Urinary bladder (tissue), 4 donors: ENCODE results near the gene AJM1. TPM values are rescaled to one million over a fixed set of nuclear protein-coding genes. Genes with fewer than 3 reads are reported as not detected.
"Not testable (repeated sequence)": the region's sequence is repeated elsewhere in the genome, so short reads cannot be mapped to it uniquely, and the experiment has no call there.

ENCODE experiments used
- DNase-seq: peaks from one replicate; pipeline ENCODE4 v3.0.0-alpha.2; 2015; ENCODE audit errors: extremely low spot score
- H3K27ac ChIP-seq: one replicate; pipeline ENCODE4 v1.5.1; 2013; ENCODE audit warnings: low read depth, mild to moderate bottlenecking, moderate library complexity
- H3K36me3 ChIP-seq: one replicate; pipeline ENCODE4 v1.6.1; 2013; ENCODE audit warnings: mild to moderate bottlenecking, moderate library complexity; ENCODE audit not compliant: insufficient read depth
- H3K4me1 ChIP-seq: one replicate; pipeline ENCODE4 v1.6.1; 2013; ENCODE audit warnings: mild to moderate bottlenecking, moderate library complexity; ENCODE audit not compliant: insufficient read depth
- H3K4me3 ChIP-seq: one replicate; pipeline ENCODE4 v1.5.1; 2013; ENCODE audit warnings: low read depth, low read length
- WGBS: extraction: QIAGEN DNeasy Blood & Tissue Kit; methylation state at CpG from one replicate; pipeline ENCODE4 v1.1.7; 2013; 5-methylcytosine and 5-hydroxymethylcytosine counted together
- polyA plus RNA-seq: library from polyadenylated mRNA; stranded (reverse); fragments of 200-250 nt; gene quantifications from one replicate; pipeline ENCODE4 v1.2.3, GENCODE V29; 2013
- total RNA-seq: library from RNA; depleted of rRNA; stranded (reverse); fragments of >200 nt; gene quantifications from one replicate; pipeline ENCODE4 v1.2.3, GENCODE V29; 2014
- donor health status: healthy with polysubstance abuse.
- donor health status: healthy.

AJM1 gene
- total and polyA plus RNA-seq, 2 donors, result 0.69 to 6.9 TPM

DNA sequence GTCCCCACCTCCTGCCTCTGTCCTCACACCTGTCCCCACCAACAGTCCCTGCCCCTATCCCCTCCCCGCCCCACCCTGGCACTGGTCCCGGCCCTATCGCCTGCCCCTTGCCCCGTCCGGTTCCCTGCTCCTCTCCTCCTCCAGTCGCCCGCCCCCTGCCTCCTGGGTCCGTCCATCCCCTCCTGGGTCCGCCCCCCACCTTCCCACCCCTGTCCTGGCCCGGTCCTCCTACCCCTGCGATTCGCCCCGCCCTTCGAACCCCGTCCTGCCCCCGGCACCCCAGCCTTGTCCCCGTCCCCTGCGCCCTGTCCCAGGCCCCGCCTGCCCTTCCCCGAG, 23.5 kb downstream of the AJM1 start:
- Histone ChIP-seq H3K36me3 (peaks cover 11% of the 10 kb centered on the region), H3K4me3 (peak overlapping the region; percentile 98), H3K4me1 (no peaks in the 10 kb centered on the region), H3K27ac (peak overlapping the region; percentile 93)
- DNase-seq, result no peak
- WGBS, result 2% methylated on average over 20 of the region's 20 CpGs

DNA sequence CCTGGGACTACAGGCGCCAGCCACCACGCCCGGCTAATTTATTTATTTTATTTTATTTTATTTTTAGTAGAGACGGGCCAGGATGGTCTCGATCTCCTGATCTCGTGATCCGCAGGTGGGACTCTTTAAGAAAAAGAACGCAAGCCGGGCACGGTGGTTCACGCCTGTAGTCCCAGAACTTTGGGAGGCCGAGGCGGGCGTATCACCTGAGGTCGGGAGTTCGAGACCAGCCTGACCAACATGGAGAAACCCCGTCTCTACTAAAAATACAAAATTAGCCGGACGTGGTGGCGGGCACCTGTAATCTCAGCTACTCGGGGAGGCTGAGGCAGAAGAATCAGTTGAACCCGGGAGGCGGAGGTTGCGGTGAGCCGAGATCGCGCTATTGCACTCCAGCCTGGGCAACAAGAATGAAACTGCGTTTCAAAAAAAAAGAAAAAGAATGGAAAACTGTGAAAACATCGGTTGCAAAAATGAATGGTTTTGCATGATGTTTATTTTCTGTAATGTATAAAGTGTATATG, 24.7 kb downstream of the AJM1 start:
- WGBS, result 83% methylated on average over 29 of the region's 29 CpGs
- H3K4me1 ChIP-seq, H3K27ac ChIP-seq, DNase-seq, H3K36me3 ChIP-seq: not testable (repeated sequence)
- peak overlapping the region; percentile 98 for H3K4me3 ChIP-seq

GRCh38 chr9:136867480-136867879, 25.2 kb downstream of the AJM1 start:
- Histone ChIP-seq H3K4me3 (no peak overlapping the region), H3K36me3 (peaks cover 5% of the 10 kb centered on the region), H3K4me1 (no peaks in the 10 kb centered on the region), H3K27ac (no peak overlapping the region)
- 98% methylated on average over 18 of the region's 18 CpGs for WGBS
- no peak for DNase-seq

DNA sequence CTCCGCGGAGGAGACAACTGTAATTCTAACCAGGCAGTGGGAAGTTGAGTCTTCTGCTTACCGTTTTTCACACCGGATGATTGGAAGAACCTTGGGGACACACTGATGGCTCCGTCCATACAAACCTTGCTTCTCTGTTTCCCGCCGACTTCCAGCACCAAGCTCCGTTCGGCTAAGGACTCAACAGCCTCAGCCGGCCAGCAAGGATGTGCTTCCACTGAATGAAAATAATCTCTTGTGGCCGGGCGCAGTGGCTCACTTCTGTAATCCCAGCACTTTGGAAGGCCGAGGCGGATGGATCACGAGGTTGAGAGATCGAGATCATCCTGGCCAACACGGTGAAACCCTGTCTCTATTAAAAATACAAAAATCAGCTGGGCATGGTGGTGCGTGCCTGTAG, 25.6 kb downstream of the AJM1 start:
- H3K27ac ChIP-seq, result no peak overlapping the region
- 98% methylated on average over 18 of the region's 18 CpGs for WGBS

DNA sequence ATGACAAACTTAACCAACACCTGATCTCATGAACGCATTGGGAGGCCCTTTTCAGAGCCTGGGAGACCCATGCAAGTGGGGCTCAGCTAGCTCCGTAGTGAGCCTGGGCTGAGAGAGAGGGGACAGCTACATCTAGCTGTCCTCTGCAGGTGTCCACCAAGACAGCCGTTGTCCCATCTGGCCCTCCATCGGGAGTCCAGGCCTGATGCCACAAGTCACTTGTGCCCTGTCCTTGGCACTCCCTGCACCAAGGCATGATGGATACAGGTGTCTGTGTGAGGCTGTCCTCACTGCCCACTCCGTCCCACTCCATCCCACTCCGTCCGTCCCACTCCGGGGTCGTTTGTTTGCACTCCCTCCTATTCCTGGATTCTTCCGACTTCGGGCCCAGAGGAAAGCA, 26.4 kb downstream of the AJM1 start:
- H3K4me3 ChIP-seq, result no peak overlapping the region
- no peaks in the 10 kb centered on the region for H3K4me1 ChIP-seq
- H3K36me3 ChIP-seq, result no peaks in the 10 kb centered on the region
- no peak overlapping the region for H3K27ac ChIP-seq
- WGBS, result 93% methylated on average over 11 of the region's 11 CpGs
- no peak for DNase-seq

More for the DNA sequence above, 25.6 kb downstream of the AJM1 start:
- Histone ChIP-seq H3K4me3 (no peak overlapping the region), H3K36me3 (peaks cover 1% of the 10 kb centered on the region), H3K4me1 (no peaks in the 10 kb centered on the region)
- DNase-seq, result no peak

DNA sequence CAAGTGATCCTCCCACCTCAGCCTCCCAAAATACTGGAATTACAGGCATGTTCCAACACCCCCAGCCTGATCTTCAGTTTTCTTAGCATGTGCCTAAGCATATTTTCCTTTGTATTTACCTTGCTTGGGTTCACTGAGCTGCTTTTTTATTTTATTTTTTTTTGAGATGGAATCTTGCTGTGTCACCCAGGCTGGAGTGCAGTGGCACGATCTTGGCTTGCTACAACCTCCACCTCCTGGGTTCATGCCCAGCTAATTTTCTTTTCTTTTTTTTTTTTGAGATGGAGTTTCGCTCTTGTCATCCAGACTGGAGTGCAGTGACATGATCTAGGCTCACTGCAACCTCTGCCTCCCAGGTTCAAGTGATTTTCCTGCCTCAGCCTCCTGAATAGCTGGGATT, 27.3 kb downstream of the AJM1 start:
- 91% methylated on average over 2 of the region's 2 CpGs for WGBS
- not testable (repeated sequence) for H3K36me3 ChIP-seq, H3K4me3 ChIP-seq, H3K4me1 ChIP-seq, DNase-seq, H3K27ac ChIP-seq

DNA sequence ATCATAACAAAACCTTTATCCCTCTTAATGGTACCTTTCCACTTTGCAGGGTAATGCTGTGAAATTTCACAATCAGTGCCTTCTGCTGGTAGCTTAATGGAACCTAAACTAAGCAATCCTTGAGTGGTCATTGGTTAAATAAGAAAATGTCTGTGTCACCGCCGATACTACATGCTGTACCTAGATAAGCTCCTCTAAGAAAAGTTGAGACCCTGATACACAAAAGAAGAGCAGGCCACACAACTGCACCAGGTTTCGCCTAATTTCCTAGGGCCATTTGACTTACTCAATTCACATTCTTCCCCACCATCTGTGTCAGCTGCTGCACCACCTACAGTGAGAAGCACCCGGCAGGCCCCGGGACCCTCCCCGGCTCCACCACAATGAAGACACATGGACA, 32.9 kb downstream of the AJM1 start:
- H3K27ac ChIP-seq, result no peak overlapping the region
- no peak overlapping the region for H3K4me3 ChIP-seq
- no peak for DNase-seq
- no peaks in the 10 kb centered on the region for H3K36me3 ChIP-seq
- no peaks in the 10 kb centered on the region for H3K4me1 ChIP-seq
- WGBS, result 89% methylated on average over 6 of the region's 6 CpGs

- 73% methylated on average over 5 of the region's 5 CpGs for WGBS
- no peak overlapping the region for H3K27ac ChIP-seq
- no peaks in the 10 kb centered on the region for H3K36me3 ChIP-seq
- H3K4me1 ChIP-seq, result no peaks in the 10 kb centered on the region
- H3K4me3 ChIP-seq, result no peak overlapping the region
- no peak for DNase-seq
These were observed 34.2 kb downstream of the AJM1 start for GRCh38 chr9:136876476-136876875.

DNA sequence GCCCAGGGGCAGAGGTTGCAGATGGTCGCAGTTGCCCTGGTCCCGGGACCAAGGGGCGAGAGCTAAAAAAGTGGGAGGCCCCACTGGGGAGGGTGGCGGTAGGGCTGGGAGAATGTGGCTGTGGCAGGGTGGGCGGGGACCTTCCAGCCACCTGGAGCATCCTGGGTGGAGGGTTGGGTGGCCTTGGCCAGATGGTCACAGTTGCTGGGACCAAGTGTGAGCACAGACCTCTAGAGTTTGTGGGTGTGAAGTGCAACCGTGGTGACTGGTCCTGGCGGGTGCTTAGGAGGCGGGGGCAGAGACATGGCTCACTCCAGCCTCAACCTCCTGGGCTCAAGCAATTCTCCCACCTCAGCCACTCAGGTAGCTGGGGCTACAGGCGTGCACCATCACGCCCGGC, 38.4 kb downstream of the AJM1 start:
- 81% methylated on average over 11 of the region's 11 CpGs for WGBS
- no peak for DNase-seq
- Histone ChIP-seq H3K27ac (no peak overlapping the region), H3K4me3 (no peak overlapping the region), H3K36me3 (no peaks in the 10 kb centered on the region), H3K4me1 (no peaks in the 10 kb centered on the region)

DNA sequence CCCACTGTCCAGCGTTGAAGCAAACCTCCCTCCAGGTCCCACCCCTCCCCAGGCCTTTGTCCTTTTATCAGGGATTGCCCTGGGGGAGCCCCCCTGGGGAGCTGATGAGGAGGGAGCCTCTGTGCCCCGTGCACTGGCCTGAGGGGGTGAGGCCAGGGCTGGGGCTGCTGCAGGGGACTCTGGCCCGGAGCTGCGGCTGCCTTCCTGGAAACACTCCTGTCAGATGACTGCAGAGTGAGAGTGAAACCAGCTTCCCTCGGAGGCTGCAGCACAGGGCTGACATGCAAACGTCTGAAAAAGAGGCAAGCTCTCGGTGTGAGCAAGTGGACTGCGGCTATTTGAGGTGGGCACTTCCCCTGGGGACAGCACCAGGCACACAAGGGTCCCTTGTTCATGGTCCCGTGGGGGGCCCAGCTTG, 39.4 kb downstream of the AJM1 start:
- 19% methylated on average over 9 of the region's 9 CpGs for WGBS
- Histone ChIP-seq H3K36me3 (no peaks in the 10 kb centered on the region), H3K4me1 (no peaks in the 10 kb centered on the region), H3K4me3 (no peak overlapping the region), H3K27ac (no peak overlapping the region)
- no peak for DNase-seq

DNA sequence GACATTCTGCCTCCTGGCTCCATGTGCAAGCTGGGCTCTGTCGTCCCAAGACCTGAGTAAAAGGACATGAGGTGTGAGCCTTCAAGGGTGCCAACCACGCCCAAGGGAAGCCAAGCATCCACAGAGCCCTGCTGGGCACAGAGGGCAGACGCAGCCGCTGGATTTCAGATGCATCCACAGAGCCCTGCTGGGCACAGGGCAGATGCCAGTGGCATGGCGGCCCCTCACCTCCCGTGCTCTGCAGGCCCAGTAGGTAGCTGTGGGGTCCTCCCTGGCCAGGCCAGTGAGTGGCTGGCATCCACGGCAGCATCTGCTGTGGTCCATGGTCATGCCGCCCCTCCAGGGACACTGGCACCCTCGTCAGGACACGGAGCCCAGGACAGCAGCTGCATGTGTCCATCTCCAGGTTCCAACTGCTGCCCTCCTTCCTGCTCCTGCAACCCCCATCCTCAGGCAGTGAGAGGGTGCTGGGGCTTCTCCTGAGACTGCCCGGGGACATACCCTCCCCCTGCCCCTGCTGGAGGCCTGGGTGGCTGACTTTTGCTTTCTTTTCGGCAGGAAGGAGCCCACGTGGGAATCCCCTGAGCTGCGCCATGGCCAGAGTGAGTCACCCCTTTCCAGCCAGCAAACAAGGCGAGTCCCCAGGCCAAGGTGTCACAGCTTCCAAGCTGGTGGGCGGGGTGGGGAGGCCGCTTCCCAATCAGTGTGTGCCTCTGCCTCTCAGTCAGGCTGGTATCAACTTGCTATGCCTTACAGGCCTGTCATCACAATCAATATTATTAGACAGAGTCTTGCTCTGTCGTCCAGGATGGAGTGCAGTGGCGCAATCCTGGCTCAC, 40.0 kb downstream of the AJM1 start:
- 60% methylated on average over 19 of the region's 19 CpGs for WGBS
- H3K4me3 ChIP-seq, result no peak overlapping the region
- no peaks in the 10 kb centered on the region for H3K4me1 ChIP-seq
- H3K36me3 ChIP-seq, result no peaks in the 10 kb centered on the region
- no peak overlapping the region for H3K27ac ChIP-seq
- DNase-seq, result no peak

- 86% methylated on average over 9 of the region's 9 CpGs for WGBS
- DNase-seq, H3K36me3 ChIP-seq, H3K27ac ChIP-seq, H3K4me3 ChIP-seq, H3K4me1 ChIP-seq: not testable (repeated sequence)
These were observed 40.6 kb downstream of the AJM1 start for GRCh38 chr9:136882947-136883283.

GRCh38 chr9:136883670-136884069, 41.4 kb downstream of the AJM1 start:
- H3K4me1 ChIP-seq, H3K36me3 ChIP-seq: not testable (repeated sequence)
- 87% methylated on average over 10 of the region's 10 CpGs for WGBS

GRCh38 chr9:136885950-136886578, 43.8 kb downstream of the AJM1 start, which contains the start of gene TRAF2:
TSS of gene TRAF2 (plus strand) at chr9:136886516. CDS start at chr9:136898741, 12,225 bp downstream.
- peak; percentile 88 for DNase-seq
- Histone ChIP-seq H3K27ac (peak within 1 kb of the TSS; percentile 18), H3K36me3 (no peaks in the 10 kb centered on the region), H3K4me1 (no peaks in the 10 kb centered on the region), H3K4me3 (peak within 1 kb of the TSS; percentile 98)
- WGBS, result under 1% methylated on average over 88 of the region's 88 CpGs

More at GRCh38 chr9:136883670-136884069, 41.4 kb downstream of the AJM1 start:
- not testable (repeated sequence) for H3K4me3 ChIP-seq, DNase-seq, H3K27ac ChIP-seq
